Keratinocyte (primary cell): ENCODE measurements around the gene ZACN. TPM values are rescaled to one million over a fixed set of nuclear protein-coding genes. Genes with fewer than 3 reads are reported as not detected.

Experiments
- DNase-seq: peaks from one replicate; pipeline ENCODE4 v3.0.0-alpha.2; 2011; ENCODE audit warnings: low read depth, missing footprints, low spot score
- FAIRE-seq: peaks from 2 replicates; lab custom pipeline; 2011; peaks lifted over from hg19 to GRCh38; lab: Jason Lieb, UNC
- H2AFZ ChIP-seq: 2 replicates; pipeline ENCODE4 v1.6.0; 2012; ENCODE audit warnings: low read length, control low read depth, inconsistent platforms; ENCODE audit not compliant: control insufficient read depth
- H3K27ac ChIP-seq: 2 replicates; pipeline ENCODE4 v1.5.1; 2011; ENCODE audit warnings: low read length; ENCODE audit not compliant: control insufficient read depth, insufficient read depth
- H3K27me3 ChIP-seq: 3 replicates; pipeline ENCODE4 v1.6.0; 2011; ENCODE audit warnings: low read length; ENCODE audit not compliant: control insufficient read depth, insufficient read depth; ENCODE audit errors: extremely low read depth
- H3K36me3 ChIP-seq, 2 experiments: 2 replicates in 1 of 2; 3 replicates in 1 of 2; pipeline ENCODE4 v1.5.1; 2011; ENCODE audit warnings: low read length in 2 of 2, mild to moderate bottlenecking in 1 of 2; ENCODE audit not compliant: control insufficient read depth in 2 of 2, insufficient read depth in 2 of 2; ENCODE audit errors: extremely low read depth in 1 of 2
- H3K4me1 ChIP-seq: 3 replicates; pipeline ENCODE4 v1.5.1; 2011; ENCODE audit warnings: low read length; ENCODE audit not compliant: control insufficient read depth, insufficient read depth; ENCODE audit errors: extremely low read depth
- H3K4me2 ChIP-seq: 3 replicates; pipeline ENCODE4 v1.6.0; 2011; ENCODE audit warnings: low read depth, low read length; ENCODE audit not compliant: control insufficient read depth, insufficient read depth; ENCODE audit errors: extremely low read depth
- H3K4me3 ChIP-seq, 3 experiments: fragments of 200-600 bp in 1 of 3; sonication (generic) in 1 of 3; 2 replicates in 2 of 3; 3 replicates in 1 of 3; pipeline ENCODE4 v1.5.1; 2011 to 2016; ENCODE audit warnings: low read length in 3 of 3, mild to moderate bottlenecking in 3 of 3, control low read depth in 2 of 3, inconsistent platforms in 1 of 3, low read depth in 1 of 3, mixed read lengths in 1 of 3, mixed run types in 1 of 3, moderate library complexity in 1 of 3; ENCODE audit not compliant: control insufficient read depth in 2 of 3, insufficient read depth in 2 of 3; ENCODE audit errors: extremely low read depth in 1 of 3
- H3K79me2 ChIP-seq: 2 replicates; pipeline ENCODE4 v1.6.0; 2012; ENCODE audit warnings: low read length; ENCODE audit not compliant: control insufficient read depth, insufficient read depth
- H3K9ac ChIP-seq: 3 replicates; pipeline ENCODE4 v1.6.0; 2011; ENCODE audit warnings: low read length; ENCODE audit not compliant: control insufficient read depth, insufficient read depth; ENCODE audit errors: extremely low read depth
- H3K9me1 ChIP-seq: 3 replicates; pipeline ENCODE4 v1.6.0; 2011; ENCODE audit warnings: low read length; ENCODE audit not compliant: control insufficient read depth, insufficient read depth; ENCODE audit errors: extremely low read depth
- H3K9me3 ChIP-seq: 2 replicates; pipeline ENCODE4 v1.5.1; 2012; ENCODE audit warnings: low read depth, low read length; ENCODE audit not compliant: control insufficient read depth
- H4K20me1 ChIP-seq: 3 replicates; pipeline ENCODE4 v1.6.0; 2011; ENCODE audit warnings: low read length; ENCODE audit not compliant: control insufficient read depth, insufficient read depth; ENCODE audit errors: extremely low read depth
- CTCF ChIP-seq, 3 experiments: IDR thresholded peaks in 1 of 3; conservative IDR thresholded peaks in 1 of 3; optimal IDR thresholded peaks in 1 of 3; 2 replicates in 2 of 3; 3 replicates in 1 of 3; pipeline versions ENCODE3 to v1.5.1; 2011; ENCODE audit warnings: low read length in 3 of 3, mild to moderate bottlenecking in 3 of 3, moderate library complexity in 2 of 3, control low read depth in 1 of 3, inconsistent platforms in 1 of 3; ENCODE audit not compliant: insufficient read depth in 2 of 3; ENCODE audit errors: extremely low read depth in 1 of 3
- EZH2 ChIP-seq: IDR thresholded peaks from one replicate; pipeline ENCODE4 v1.6.1; 2012; ENCODE audit warnings: inconsistent platforms, mild to moderate bottlenecking, low read length, moderate library complexity
- dilution Hi-C: fragments of 300-500 bp; cut with MboI; formaldehyde crosslinking; loops from one replicate; pipeline ENCODE4 v1.7.0; 2020; ENCODE audit warnings: low sequenced_read_pairs; ENCODE audit not compliant: extremely low pct_ligation_motif_present
- polyA plus RNA-seq, 5 experiments: library from polyadenylated mRNA; depleted of rRNA in 3 of 5; stranded (reverse) in 3 of 5; stranded (forward) in 1 of 5; unstranded in 1 of 5; fragments of >200 nt; gene quantifications; 1 replicate in 1 of 5; 2 replicates in 3 of 5; 3 replicates in 1 of 5; pipeline versions ENCODE4 v1.2.1 to v1.2.3, GENCODE V29; 2011 to 2012; ENCODE audit warnings: missing spikeins in 2 of 5, low read depth in 1 of 5, low replicate concordance in 1 of 5

The ZACN gene
- polyA plus RNA-seq, 1 donor (not counting 4 experiments of a cell fraction or from before 2014, with no cell fraction given) = not detected

GRCh38 chr17:76104896-76105231, 25.9 kb downstream of the ZACN start:
- Histone ChIP-seq H3K4me1 (peaks cover 6% of the 10 kb centered on the region), H2AFZ (no peak overlapping the region), H3K4me2 (no peak overlapping the region), H3K27ac (no peak overlapping the region), H3K9ac (no peak overlapping the region), H3K27me3 (no peaks in the 10 kb centered on the region), H3K9me1 (no peaks in the 10 kb centered on the region), H3K36me3 (peaks cover 7 to 9% of the 10 kb centered on the region in 2 experiments), H4K20me1 (no peaks in the 10 kb centered on the region), H3K4me3 (no peak overlapping the region), H3K79me2 (peaks cover 16% of the 10 kb centered on the region), H3K9me3 (no peaks in the 10 kb centered on the region)
- FAIRE-seq (no peak), DNase-seq (no peak)
- TF ChIP-seq EZH2 (no peak), CTCF (optimal IDR thresholded peaks at IDR 0.05 in 1 of 3, IDR thresholded peaks at IDR 0.05 in 1 of 3, conservative IDR thresholded peaks at IDR 0.05 in 1 of 3; ENCODE audit: extremely low read depth in 1 of 3, insufficient read depth in 2 of 3, low read length in 3 of 3) (no peak)
- dilution Hi-C loops = no loop called here

- Histone ChIP-seq H4K20me1 (no peaks in the 10 kb centered on the region), H3K4me3 (no peak overlapping the region), H3K4me2 (no peak overlapping the region), H3K9me1 (no peaks in the 10 kb centered on the region), H3K9ac (no peak overlapping the region), H3K27me3 (no peaks in the 10 kb centered on the region), H3K36me3 (peaks cover 0 to 1% of the 10 kb centered on the region in 2 experiments), H3K9me3 (no peaks in the 10 kb centered on the region), H3K27ac (no peak overlapping the region), H2AFZ (peak overlapping the region; percentile 25), H3K4me1 (peaks cover 6% of the 10 kb centered on the region), H3K79me2 (peaks cover 13% of the 10 kb centered on the region)
- DNase-seq (no peak), FAIRE-seq (no peak)
- dilution Hi-C loops = no loop called here
- no peak for TF ChIP-seq CTCF (optimal IDR thresholded peaks at IDR 0.05 in 1 of 3, IDR thresholded peaks at IDR 0.05 in 1 of 3, conservative IDR thresholded peaks at IDR 0.05 in 1 of 3; ENCODE audit: extremely low read depth in 1 of 3, insufficient read depth in 2 of 3, low read length in 3 of 3)
- TF ChIP-seq EZH2 = no peak
Measured at GRCh38 chr17:76106703-76107102, 27.7 kb downstream of the ZACN start.
